GM12878 (cell line): ENCODE results near the gene MPHOSPH8. TPM values are rescaled to one million over a fixed set of nuclear protein-coding genes. Genes with fewer than 3 reads are reported as not detected.

ENCODE experiments used
- ATAC-seq: fragments of 200-7000 bp; cut with Tn5 transposase; 3 replicates; pipeline ENCODE4 v1.9.1; 2020; ENCODE audit warnings: mild to moderate bottlenecking, moderate library complexity
- BruUV-seq: library from RNA; stranded (reverse); fragments of 400-500 nt; replicated peaks from 2 replicates; lab custom pipeline; 2021; lab: Mats Ljungman, UMichigan
- CTCF ChIA-PET: fragments of 300-600 bp; sonication (Branson Sonifier 250); formaldehyde crosslinking; extraction: SDS; loops from one replicate; lab custom pipeline; 2021; ENCODE audit warnings: inconsistent platforms; lab: Yijun Ruan, JAX
- POLR2A ChIA-PET: fragments of 350-600 bp; formaldehyde crosslinking; extraction: SDS; loops from one replicate; lab custom pipeline; 2021; ENCODE audit warnings: inconsistent platforms; lab: Charles Lee
- RAD21 ChIA-PET: fragments of 300-600 bp; sonication (Branson Sonifier 250); formaldehyde crosslinking; loops from one replicate; lab custom pipeline; 2023; ENCODE audit warnings: antibody characterized with exemption; ENCODE audit not compliant: unreplicated experiment; lab: Charles Lee
- SMC1A ChIA-PET: fragments of 300-600 bp; sonication (Branson Sonifier 250); formaldehyde crosslinking; loops from one replicate; lab custom pipeline; 2023; ENCODE audit not compliant: unreplicated experiment, uncharacterized antibody; lab: Charles Lee
- DNase-seq: peaks from one replicate; pipeline ENCODE4 v3.0.0-alpha.2; 2011; ENCODE audit warnings: low read depth, low spot score
- FAIRE-seq: peaks from 3 replicates; lab custom pipeline; 2011; peaks lifted over from hg19 to GRCh38; lab: Jason Lieb, UNC
- H2AFZ ChIP-seq: 2 replicates; pipeline ENCODE4 v1.6.0; 2011; ENCODE audit warnings: low read depth, low read length, control low read depth; ENCODE audit not compliant: control insufficient read depth
- H3K27ac ChIP-seq: 2 replicates; pipeline ENCODE4 v1.5.1; 2011; ENCODE audit warnings: control low read depth; ENCODE audit not compliant: control insufficient read depth, insufficient read depth
- H3K27me3 ChIP-seq, 2 experiments: replicated peaks in 1 of 2; 2 replicates each; pipeline versions ENCODE4 v1.6.0 to v1.6.1; 2011; ENCODE audit warnings: low read length in 1 of 2; ENCODE audit not compliant: control insufficient read depth in 2 of 2, insufficient read depth in 2 of 2
- H3K36me3 ChIP-seq, 2 experiments: 2 replicates each; pipeline ENCODE4 v1.5.1; 2011; ENCODE audit warnings: low read length in 1 of 2; ENCODE audit not compliant: control insufficient read depth in 2 of 2, insufficient read depth in 2 of 2
- H3K4me1 ChIP-seq: 2 replicates; pipeline ENCODE4 v1.6.1; 2011; ENCODE audit warnings: mild to moderate bottlenecking, low read length, moderate library complexity, mixed read lengths; ENCODE audit not compliant: control insufficient read depth, insufficient read depth
- H3K4me2 ChIP-seq: 2 replicates; pipeline ENCODE4 v1.6.0; 2011; ENCODE audit warnings: control low read depth; ENCODE audit not compliant: control insufficient read depth, insufficient read depth
- H3K4me3 ChIP-seq: fragments of 200-600 bp; sonication (generic); 2 replicates; pipeline ENCODE4 v1.5.1; 2016
- H3K79me2 ChIP-seq: 2 replicates; pipeline ENCODE4 v1.6.0; 2011; ENCODE audit warnings: low read length; ENCODE audit not compliant: control insufficient read depth, insufficient read depth
- H3K9ac ChIP-seq: 2 replicates; pipeline ENCODE4 v1.8.0; 2011; ENCODE audit warnings: low read length, control low read depth, mixed read lengths; ENCODE audit not compliant: control insufficient read depth, insufficient read depth
- H3K9me3 ChIP-seq: replicated peaks from 3 replicates; pipeline ENCODE4 v1.5.1; 2011; ENCODE audit warnings: mild to moderate bottlenecking, low read length; ENCODE audit not compliant: control insufficient read depth, insufficient read depth
- H4K20me1 ChIP-seq: 2 replicates; pipeline ENCODE4 v1.6.0; 2011; ENCODE audit not compliant: control insufficient read depth, insufficient read depth
- BACH1 ChIP-seq: fragments of 450-650 bp; IDR thresholded peaks from 2 replicates; pipeline ENCODE4 v1.6.1; 2017; ENCODE audit warnings: mild to moderate bottlenecking, borderline replicate concordance
- E4F1 ChIP-seq: fragments of 450-650 bp; IDR thresholded peaks from 2 replicates; pipeline ENCODE4 v1.6.1; 2018; ENCODE audit warnings: borderline replicate concordance, mild to moderate bottlenecking; ENCODE audit not compliant: partially characterized antibody
- ETV6 ChIP-seq, 2 experiments: fragments of 450-650 bp in 1 of 2; IDR thresholded peaks in 1 of 2; conservative IDR thresholded peaks in 1 of 2; 2 replicates each; pipeline ENCODE4 v1.6.1; 2014; ENCODE audit warnings: antibody characterized with exemption in 1 of 2, borderline replicate concordance in 1 of 2, low read depth in 1 of 2, mild to moderate bottlenecking in 1 of 2, moderate library complexity in 1 of 2
- HDGF ChIP-seq: fragments of 450-650 bp; IDR thresholded peaks from 2 replicates; pipeline ENCODE4 v1.6.1; 2016; ENCODE audit warnings: antibody characterized with exemption
- JUNB ChIP-seq: IDR thresholded peaks from 2 replicates; pipeline ENCODE4 v1.6.1; 2016; ENCODE audit warnings: antibody characterized with exemption, mild to moderate bottlenecking
- MXI1 ChIP-seq: fragments of 150-350 bp; IDR thresholded peaks from 2 replicates; pipeline ENCODE4 v1.6.1; 2011; ENCODE audit warnings: low read depth, mild to moderate bottlenecking, inconsistent platforms, low read length, improper control_type of control experiment
- SPI1 ChIP-seq: IDR thresholded peaks from 2 replicates; pipeline ENCODE4 v1.6.1; 2011; ENCODE audit warnings: low read depth, mild to moderate bottlenecking, low read length, moderate library complexity, borderline replicate concordance; ENCODE audit not compliant: insufficient read depth
- ZNF274 ChIP-seq: IDR thresholded peaks from one replicate; pipeline ENCODE4 v1.8.0; 2011; ENCODE audit not compliant: insufficient read length, insufficient read depth
- WGBS: methylation state at CpG from one replicate; pipeline ENCODE4 v1.1.6; 2016; ENCODE audit warnings: low lambda C conversion rate; ENCODE audit not compliant: insufficient replicate concordance, insufficient coverage; ENCODE audit errors: missing lambda C conversion rate; 5-methylcytosine and 5-hydroxymethylcytosine counted together
- in situ Hi-C: fragments of 300-500 bp; cut with MboI; formaldehyde crosslinking; loops from 9 replicates; pipeline ENCODE4 v1.14.3; 2018; ENCODE audit warnings: mixed read lengths
- intact Hi-C: fragments of 100-400 bp; cut with micrococcal nuclease; formaldehyde crosslinking; loops from one replicate; pipeline ENCODE4 v1.14.2; 2022; ENCODE audit not compliant: unreplicated experiment
- polyA plus RNA-seq, 11 experiments: library from polyadenylated mRNA; depleted of rRNA in 4 of 11; unstranded in 6 of 11; stranded (reverse) in 5 of 11; fragments of >200 nt; fragmentation: Nextera tagmentation in 4 of 11; fragmentation: Illumina TruSeq in 1 of 11; extraction: Ambion mirVana in 4 of 11; extraction: Trizol in 1 of 11; gene quantifications; 1 replicate in 1 of 11; 2 replicates in 10 of 11; pipeline versions ENCODE4 v1.2.1 to v1.2.3, GENCODE V29; 2011 to 2016; ENCODE audit warnings: inconsistent platforms in 2 of 11, missing spikeins in 2 of 11, low read depth in 1 of 11
- total RNA-seq, 4 experiments: library from RNA; depleted of rRNA in 3 of 4; stranded (reverse); fragments of >200 nt in 3 of 4; fragmentation: Illumina TruSeq in 1 of 4; extraction: Trizol in 1 of 4; gene quantifications; 2 replicates each; pipeline versions ENCODE4 v1.2.1 to v1.2.3, GENCODE V29; 2013 to 2021
- TF ChIP-seq, protein P1 (sequence below): fragments of 450-650 bp; IDR thresholded peaks from 2 replicates; pipeline ENCODE4 v1.6.1; 2016; ENCODE audit warnings: mild to moderate bottlenecking, moderate library complexity, borderline replicate concordance
- TF ChIP-seq, protein P2 (sequence below): IDR thresholded peaks from 2 replicates; pipeline ENCODE4 v1.6.1; 2012; ENCODE audit warnings: low read depth, low read length, improper control_type of control experiment
- TF ChIP-seq, protein P3 (sequence below): fragments of 450-650 bp; formaldehyde crosslinking; IDR thresholded peaks from 2 replicates; pipeline ENCODE4 v1.4.0; 2022; ENCODE audit warnings: mild to moderate bottlenecking, moderate library complexity

MPHOSPH8 gene
- total and polyA plus RNA-seq, 10 of the 15 experiments (the other 5 are each of a cell fraction or from before 2014, with no cell fraction given): 15.9 to 34.9 (median 26.9) TPM

- TF ChIP-seq, protein P1, sequence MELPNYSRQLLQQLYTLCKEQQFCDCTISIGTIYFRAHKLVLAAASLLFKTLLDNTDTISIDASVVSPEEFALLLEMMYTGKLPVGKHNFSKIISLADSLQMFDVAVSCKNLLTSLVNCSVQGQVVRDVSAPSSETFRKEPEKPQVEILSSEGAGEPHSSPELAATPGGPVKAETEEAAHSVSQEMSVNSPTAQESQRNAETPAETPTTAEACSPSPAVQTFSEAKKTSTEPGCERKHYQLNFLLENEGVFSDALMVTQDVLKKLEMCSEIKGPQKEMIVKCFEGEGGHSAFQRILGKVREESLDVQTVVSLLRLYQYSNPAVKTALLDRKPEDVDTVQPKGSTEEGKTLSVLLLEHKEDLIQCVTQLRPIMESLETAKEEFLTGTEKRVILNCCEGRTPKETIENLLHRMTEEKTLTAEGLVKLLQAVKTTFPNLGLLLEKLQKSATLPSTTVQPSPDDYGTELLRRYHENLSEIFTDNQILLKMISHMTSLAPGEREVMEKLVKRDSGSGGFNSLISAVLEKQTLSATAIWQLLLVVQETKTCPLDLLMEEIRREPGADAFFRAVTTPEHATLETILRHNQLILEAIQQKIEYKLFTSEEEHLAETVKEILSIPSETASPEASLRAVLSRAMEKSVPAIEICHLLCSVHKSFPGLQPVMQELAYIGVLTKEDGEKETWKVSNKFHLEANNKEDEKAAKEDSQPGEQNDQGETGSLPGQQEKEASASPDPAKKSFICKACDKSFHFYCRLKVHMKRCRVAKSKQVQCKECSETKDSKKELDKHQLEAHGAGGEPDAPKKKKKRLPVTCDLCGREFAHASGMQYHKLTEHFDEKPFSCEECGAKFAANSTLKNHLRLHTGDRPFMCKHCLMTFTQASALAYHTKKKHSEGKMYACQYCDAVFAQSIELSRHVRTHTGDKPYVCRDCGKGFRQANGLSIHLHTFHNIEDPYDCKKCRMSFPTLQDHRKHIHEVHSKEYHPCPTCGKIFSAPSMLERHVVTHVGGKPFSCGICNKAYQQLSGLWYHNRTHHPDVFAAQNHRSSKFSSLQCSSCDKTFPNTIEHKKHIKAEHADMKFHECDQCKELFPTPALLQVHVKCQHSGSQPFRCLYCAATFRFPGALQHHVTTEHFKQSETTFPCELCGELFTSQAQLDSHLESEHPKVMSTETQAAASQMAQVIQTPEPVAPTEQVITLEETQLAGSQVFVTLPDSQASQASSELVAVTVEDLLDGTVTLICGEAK: no peak
- TF ChIP-seq E4F1: no peak
- TF ChIP-seq SPI1: no peak
Measured at GRCh38 chr13:19645000-19645399, 11.5 kb downstream of the MPHOSPH8 start (continued).

DNA sequence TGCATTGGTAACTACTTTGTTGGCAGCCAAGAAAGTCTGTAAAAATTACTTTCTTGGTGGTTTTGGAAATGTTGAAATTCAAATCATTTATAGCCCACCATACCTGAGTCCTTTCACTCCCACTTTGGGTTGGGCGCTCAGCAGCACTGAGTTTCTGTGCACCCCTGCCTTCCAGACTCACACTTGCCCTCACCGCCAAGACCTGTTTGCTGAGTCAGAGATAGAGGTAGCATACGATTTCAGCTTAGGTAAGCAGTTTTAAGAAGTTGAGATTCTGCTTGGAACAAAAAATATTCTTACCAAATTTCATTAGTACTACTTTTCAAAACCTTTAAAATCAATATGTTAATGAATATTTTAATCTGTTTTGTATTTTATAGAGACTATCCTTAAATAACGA lies 12.6 kb downstream of the MPHOSPH8 start:
- H3K27ac ChIP-seq: no peak overlapping the region
- H3K9me3 ChIP-seq: no peaks in the 10 kb centered on the region
- FAIRE-seq (no peak), ATAC-seq (no peak), DNase-seq (no peak)
- 97% methylated on average over 4 of the region's 4 CpGs for WGBS
- ChIA-PET CTCF (no interaction called here), RAD21 (no interaction called here), POLR2A (interaction anchor here (1.3 kb wide), 1 partner anchor 11 kb away, joined by 3 read pairs; no protein-coding TSS in a partner anchor), SMC1A (interaction anchor here (0.7 to 1.0 kb wide), 2 partner anchors 11 to 1939 kb away, joined by 3 read pairs; no protein-coding TSS in a partner anchor)
- peaks cover 6 to 35% of the 10 kb centered on the region in 2 experiments for H3K36me3 ChIP-seq
- H3K4me1 ChIP-seq: no peaks in the 10 kb centered on the region
- no peak overlapping the region for H3K9ac ChIP-seq
- H4K20me1 ChIP-seq: no peaks in the 10 kb centered on the region; the same call in 1 of the 2 replicates
- BruUV-seq: no TSS peak
- H3K4me2 ChIP-seq: no peak overlapping the region
- H3K79me2 ChIP-seq: peaks cover 2% of the 10 kb centered on the region
- no peak overlapping the region for H3K4me3 ChIP-seq
- no peaks in the 10 kb centered on the region for H3K27me3 ChIP-seq
- no peak overlapping the region for H2AFZ ChIP-seq
- intact Hi-C loops (no loop called here), in situ Hi-C loops (no loop called here)
- TF ChIP-seq, protein P2, sequence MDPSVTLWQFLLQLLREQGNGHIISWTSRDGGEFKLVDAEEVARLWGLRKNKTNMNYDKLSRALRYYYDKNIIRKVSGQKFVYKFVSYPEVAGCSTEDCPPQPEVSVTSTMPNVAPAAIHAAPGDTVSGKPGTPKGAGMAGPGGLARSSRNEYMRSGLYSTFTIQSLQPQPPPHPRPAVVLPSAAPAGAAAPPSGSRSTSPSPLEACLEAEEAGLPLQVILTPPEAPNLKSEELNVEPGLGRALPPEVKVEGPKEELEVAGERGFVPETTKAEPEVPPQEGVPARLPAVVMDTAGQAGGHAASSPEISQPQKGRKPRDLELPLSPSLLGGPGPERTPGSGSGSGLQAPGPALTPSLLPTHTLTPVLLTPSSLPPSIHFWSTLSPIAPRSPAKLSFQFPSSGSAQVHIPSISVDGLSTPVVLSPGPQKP: no peak
- TF ChIP-seq JUNB (no peak), ETV6 (conservative IDR thresholded peaks at IDR 0.05 in 1 of 2, IDR thresholded peaks at IDR 0.05 in 1 of 2; ENCODE audit: borderline replicate concordance in 1 of 2, low read depth in 1 of 2) (no peak), BACH1 (no peak), ZNF274 (no peak), HDGF (no peak), MXI1 (no peak)
- TF ChIP-seq, protein P3, sequence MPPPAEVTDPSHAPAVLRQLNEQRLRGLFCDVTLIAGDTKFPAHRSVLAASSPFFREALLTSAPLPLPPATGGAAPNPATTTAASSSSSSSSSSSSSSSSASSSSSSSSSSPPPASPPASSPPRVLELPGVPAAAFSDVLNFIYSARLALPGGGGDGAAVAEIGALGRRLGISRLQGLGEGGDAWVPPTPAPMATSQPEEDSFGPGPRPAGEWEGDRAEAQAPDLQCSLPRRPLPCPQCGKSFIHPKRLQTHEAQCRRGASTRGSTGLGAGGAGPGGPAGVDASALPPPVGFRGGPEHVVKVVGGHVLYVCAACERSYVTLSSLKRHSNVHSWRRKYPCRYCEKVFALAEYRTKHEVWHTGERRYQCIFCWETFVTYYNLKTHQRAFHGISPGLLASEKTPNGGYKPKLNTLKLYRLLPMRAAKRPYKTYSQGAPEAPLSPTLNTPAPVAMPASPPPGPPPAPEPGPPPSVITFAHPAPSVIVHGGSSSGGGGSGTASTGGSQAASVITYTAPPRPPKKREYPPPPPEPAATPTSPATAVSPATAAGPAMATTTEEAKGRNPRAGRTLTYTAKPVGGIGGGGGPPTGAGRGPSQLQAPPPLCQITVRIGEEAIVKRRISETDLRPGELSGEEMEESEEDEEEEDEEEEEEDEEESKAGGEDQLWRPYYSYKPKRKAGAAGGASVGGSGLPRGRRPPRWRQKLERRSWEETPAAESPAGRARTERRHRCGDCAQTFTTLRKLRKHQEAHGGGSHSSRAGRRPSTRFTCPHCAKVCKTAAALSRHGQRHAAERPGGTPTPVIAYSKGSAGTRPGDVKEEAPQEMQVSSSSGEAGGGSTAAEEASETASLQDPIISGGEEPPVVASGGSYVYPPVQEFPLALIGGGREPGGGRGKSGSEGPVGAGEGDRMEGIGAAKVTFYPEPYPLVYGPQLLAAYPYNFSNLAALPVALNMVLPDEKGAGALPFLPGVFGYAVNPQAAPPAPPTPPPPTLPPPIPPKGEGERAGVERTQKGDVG (CRISPR knock-in tag): no peak
